HG03469 (cell line): ENCODE measurements around the gene PTGFRN.
"Not testable (repeated sequence)": the region's sequence is repeated elsewhere in the genome, so short reads cannot be mapped to it uniquely, and the experiment has no call there.

Experiments
- ATAC-seq: cut with Tn5 transposase; IDR thresholded peaks from one replicate; pipeline ENCODE4 v1.9.1; 2021; ENCODE audit warnings: mild to moderate bottlenecking, moderate library complexity, moderate number of reproducible peaks; ENCODE audit not compliant: unreplicated experiment

Gene PTGFRN

GRCh38 chr1:116909512-116910378, at the start of gene PTGFRN:
Gene PTGFRN, plus strand, starts transcription at chr1:116909916. Its CDS starts 288 bp downstream, at chr1:116910204.
- ATAC-seq, result no peak

- not testable (repeated sequence) for ATAC-seq
These were observed 49.5 kb upstream of the PTGFRN start for GRCh38 chr1:116860167-116860566.

GRCh38 chr1:116861137-116861536, 48.6 kb upstream of the PTGFRN start:
- ATAC-seq, result no peak

DNA sequence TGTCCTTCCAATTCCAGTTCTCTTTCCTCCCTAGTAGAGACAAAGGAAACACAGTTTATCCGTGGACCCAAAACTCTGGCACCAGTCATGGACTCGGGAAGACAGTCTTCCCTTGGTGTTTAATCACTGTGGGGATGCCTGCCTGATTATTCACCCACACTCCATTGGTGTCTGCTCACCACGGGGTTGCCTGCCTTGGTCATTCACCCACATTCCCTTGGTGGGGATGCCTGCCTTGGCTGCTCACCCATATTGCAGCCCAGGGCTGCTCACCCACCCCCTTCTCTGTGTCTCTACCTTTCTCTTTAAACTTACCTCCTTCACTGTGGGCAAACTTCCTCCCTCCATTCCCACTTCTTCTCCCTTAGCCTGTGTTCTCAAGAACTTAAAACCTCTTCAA, 46.7 kb upstream of the PTGFRN start:
- not testable (repeated sequence) for ATAC-seq

GRCh38 chr1:116866478-116866877, 43.2 kb upstream of the PTGFRN start:
- ATAC-seq, result not testable (repeated sequence)

DNA sequence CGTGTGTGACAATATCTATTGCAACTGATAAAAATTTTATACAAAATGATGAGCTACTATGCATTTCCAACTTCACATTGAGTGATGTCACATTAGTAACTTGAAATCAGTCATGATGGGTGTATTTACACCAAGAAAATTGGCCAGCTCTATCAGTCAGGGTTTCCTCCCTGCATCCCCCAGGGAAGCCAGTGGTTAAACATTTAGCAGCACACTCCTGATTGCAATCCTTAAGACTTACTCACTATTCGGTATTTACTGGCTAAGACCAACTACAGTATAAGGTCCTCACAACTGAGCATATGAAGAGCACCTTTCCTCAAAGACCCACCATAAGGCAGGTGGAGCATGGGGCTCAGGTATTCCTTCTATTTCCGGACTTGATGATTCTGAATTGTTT, 41.3 kb upstream of the PTGFRN start:
- ATAC-seq, result no peak

- ATAC-seq, result no peak
These were observed 40.1 kb upstream of the PTGFRN start for GRCh38 chr1:116869611-116870010.

- no peak for ATAC-seq
These were observed 39.4 kb upstream of the PTGFRN start for GRCh38 chr1:116870300-116870699.

DNA sequence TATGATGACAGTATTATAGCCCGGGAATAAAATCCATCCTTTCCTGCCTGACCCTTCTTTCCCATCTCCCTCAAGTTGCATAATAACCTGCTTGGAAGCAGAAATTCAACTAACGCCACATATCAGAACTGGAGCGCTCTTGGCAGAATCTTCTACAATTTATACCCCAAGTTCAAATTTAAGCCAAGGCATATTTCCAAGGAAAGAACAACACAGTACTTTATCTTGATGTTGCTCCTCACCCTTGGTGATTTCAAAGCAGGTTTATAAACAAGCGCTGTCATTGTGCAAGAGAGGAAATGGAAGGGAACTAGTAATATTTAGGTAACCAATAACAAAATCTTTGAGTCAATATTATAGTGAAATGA, 38.0 kb upstream of the PTGFRN start:
- ATAC-seq, result no peak

- ATAC-seq, result no peak
These were observed 35.9 kb upstream of the PTGFRN start for GRCh38 chr1:116873680-116874271.

DNA sequence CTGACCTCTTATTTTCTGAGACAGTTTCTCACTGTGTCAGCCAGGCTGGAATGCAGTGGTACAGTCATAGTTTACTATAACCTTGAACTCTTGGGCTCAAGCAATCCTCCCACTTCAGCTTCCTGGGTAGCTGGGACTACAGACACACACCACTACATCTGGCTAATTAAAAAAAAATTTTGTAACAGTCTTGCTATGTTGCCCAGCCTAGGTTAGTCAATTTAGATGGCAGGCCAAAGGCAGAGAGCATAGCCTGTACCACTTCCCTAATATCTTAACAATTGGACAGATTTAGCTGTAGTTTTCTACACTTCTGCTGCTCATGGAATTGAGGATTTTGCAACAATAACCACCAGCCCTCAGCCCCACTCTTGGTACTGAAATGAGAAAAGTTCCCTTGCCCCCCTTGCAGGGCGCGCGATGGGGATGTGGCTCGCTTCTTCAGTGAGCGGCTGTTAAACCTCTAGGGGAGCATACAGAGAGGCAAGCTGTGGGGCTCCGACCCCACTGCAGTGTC, 34.9 kb upstream of the PTGFRN start:
- no peak for ATAC-seq

DNA sequence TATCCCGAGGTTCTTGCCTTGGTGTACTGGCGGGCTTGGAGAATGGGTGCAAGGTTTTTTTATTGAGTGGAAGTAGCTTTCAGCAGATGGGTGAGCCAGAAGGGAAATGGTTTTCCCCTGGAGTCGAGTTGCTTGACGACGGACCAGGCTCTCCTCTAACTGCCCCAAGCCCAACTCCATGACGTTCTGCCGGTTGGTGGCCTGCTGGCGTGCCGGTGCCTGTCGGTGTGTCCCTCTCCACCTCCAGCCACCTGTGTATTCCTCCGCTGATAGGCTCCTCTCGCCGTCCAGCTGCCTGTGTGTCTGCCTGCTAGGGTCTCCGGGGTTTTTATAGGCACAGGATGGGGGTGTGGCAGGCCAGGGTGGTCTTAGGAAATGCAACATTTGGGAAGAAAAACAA, 34.3 kb upstream of the PTGFRN start:
- ATAC-seq, result no peak

DNA sequence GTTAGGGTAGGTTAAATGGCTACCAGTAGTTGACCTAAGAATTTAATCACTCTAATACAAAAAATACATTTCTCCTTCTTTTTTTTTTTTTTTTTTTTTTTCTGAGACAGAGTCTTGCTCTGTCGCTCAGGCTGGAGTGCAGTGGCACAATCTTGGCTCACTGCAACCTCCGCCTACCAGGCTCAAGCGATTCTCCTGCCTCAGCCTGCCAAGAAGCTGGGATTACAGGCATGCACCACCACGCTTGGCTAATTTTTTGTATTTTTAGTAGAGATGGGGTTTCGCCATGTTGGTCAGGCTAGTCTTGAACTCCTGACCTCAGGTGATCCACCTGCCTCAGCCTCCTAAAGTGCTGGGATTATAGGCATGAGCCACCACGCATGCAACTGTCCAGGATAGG, 33.8 kb upstream of the PTGFRN start:
- ATAC-seq, result not testable (repeated sequence)

- ATAC-seq, result no peak
These were observed 32.4 kb upstream of the PTGFRN start for GRCh38 chr1:116877141-116877818.

GRCh38 chr1:116878804-116879477, 30.8 kb upstream of the PTGFRN start:
- no peak for ATAC-seq

DNA sequence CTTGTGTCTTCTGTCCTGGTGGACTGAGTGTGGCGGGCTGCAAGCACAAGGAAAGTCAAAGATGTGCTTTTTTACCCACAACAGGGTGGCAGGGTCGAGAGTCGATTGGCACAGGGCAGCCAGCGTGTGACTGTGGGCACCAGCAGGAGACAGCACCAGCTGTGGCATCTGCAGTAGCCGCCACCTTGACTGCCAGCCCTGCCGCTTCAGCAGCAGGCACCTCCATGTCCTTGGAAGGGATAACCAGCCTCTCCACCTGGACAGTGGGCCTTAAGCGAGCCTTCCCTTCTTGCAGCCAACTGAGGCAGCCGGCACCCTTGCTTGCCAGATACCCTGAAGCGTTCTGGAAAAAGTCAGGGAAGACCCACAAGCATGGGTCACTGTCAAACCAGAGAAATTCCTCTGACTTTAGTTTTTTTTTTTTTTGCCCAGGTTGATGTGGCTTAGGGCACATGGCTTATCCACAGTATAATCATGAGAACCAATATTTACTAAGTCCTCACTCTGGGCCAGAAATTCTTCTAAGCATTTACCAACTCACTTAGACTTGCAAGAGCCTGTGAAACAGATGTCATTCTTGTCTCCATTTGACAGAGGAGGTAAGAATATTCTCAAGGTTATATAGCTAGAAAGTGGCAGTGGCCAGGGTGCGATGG, 30.1 kb upstream of the PTGFRN start:
- ATAC-seq, result no peak

GRCh38 chr1:116880917-116881316, 28.8 kb upstream of the PTGFRN start:
- no peak for ATAC-seq

- no peak for ATAC-seq
These were observed 27.7 kb upstream of the PTGFRN start for GRCh38 chr1:116881879-116882520.

- no peak for ATAC-seq
These were observed 26.9 kb upstream of the PTGFRN start for GRCh38 chr1:116882866-116883265.

GRCh38 chr1:116886291-116886878, 23.3 kb upstream of the PTGFRN start:
- ATAC-seq, result no peak
